ENCODE measurements around the gene IQSEC1.

IQSEC1 gene

DNA sequence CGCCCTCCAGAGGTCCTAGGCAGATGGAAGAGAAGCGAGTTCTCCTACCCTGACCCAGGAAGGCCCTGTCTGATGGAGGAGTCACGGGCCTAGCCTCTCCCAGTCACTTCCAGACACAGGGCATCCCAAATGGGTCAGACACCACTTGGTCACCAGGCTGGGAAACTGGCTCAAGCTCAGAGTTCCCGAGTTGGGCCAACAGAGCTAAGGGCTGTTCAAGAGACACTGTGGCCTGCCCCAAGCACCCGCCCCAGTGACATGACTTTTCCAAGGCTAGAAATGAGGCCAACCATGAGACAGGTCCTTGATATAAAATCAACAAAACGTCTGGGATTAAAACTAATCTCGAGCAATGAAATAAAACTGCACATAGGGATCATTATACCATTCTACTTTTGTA, 113.8 kb downstream of the IQSEC1 start:
- DNase-seq (ENCODE audit: low spot score) = no peak
- TF ChIP-seq, protein P1, sequence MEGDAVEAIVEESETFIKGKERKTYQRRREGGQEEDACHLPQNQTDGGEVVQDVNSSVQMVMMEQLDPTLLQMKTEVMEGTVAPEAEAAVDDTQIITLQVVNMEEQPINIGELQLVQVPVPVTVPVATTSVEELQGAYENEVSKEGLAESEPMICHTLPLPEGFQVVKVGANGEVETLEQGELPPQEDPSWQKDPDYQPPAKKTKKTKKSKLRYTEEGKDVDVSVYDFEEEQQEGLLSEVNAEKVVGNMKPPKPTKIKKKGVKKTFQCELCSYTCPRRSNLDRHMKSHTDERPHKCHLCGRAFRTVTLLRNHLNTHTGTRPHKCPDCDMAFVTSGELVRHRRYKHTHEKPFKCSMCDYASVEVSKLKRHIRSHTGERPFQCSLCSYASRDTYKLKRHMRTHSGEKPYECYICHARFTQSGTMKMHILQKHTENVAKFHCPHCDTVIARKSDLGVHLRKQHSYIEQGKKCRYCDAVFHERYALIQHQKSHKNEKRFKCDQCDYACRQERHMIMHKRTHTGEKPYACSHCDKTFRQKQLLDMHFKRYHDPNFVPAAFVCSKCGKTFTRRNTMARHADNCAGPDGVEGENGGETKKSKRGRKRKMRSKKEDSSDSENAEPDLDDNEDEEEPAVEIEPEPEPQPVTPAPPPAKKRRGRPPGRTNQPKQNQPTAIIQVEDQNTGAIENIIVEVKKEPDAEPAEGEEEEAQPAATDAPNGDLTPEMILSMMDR (conservative IDR thresholded peaks at IDR 0.05; ENCODE audit: low read depth) = no peak
- H3K27ac ChIP-seq = no peak overlapping the region
- ChIA-PET POLR2A (ENCODE audit: low non-redundant PET) (no interaction called here), CTCF (interaction anchor here (0.5 kb wide), 1 partner anchor 13 kb away, joined by 5 read pairs; no protein-coding TSS in a partner anchor)

DNA sequence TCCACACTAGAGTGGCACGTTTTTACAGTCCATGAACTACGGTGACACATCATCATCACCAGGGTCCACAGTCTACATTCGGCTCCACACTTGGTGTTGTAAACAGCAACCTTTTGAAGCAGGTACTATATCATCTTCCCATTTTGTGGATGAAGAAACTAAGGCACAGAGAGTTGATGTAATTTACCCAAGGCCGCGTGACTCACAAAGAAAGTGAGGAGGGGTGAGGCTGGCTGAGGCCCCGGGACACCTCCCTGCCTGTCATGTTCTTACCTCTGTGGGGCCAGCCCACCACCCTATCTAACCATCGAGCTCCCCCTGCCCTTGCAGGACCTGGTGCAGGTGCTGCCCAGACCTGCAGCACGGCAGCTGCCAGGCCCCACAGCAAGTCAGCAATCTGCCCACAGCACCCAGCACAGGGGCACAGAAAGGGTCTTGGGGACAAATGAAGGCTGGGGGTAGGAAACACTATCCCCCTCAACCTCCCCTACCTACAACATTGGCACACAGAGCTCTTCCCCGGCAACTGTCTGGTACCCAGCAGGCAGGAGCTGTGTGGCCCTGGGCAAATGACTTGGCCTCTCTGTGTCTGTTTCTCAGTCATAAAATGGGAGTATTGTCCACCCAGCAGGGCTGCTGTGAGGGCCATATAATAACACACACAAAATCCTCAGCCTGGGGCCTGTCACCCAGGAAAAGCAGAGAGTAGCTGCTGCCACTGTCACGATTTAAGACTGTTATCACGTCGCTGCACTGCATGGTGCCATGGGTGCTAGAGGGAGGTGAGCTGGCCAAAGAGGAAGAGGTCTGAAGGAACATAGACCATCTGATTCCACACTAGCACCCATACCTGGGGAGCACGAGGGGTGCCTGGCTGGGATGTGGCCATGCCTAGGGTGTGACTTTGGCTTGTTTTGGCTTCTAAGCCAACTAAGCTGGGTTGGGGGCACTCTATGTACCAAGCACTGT, 115.1 kb downstream of the IQSEC1 start:
- ChIA-PET CTCF (no interaction called here), POLR2A (ENCODE audit: low non-redundant PET) (no interaction called here)
- TF ChIP-seq, protein P1 (conservative IDR thresholded peaks at IDR 0.05; ENCODE audit: low read depth) = no peak
- H3K27ac ChIP-seq = no peak overlapping the region
- no peak for DNase-seq (ENCODE audit: low spot score)

DNA sequence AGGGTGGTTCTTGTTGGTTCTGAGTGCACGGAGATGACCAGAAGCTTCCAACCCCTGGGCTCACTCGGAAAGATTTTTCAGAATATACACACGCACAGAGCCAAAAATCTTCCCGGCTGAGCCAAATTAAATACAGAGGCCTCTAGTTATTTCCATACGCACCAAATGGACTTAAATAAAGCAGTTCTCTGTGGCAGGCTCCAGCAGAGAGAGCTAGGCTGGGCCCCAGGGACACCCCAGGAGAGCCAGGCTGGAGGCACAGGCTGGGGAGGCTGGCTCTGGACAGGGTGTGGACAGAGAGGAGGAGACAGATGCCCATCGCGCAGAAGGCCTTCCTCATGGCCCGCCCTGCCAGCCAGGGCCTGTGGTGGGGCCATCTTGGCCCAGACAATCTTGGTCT, 115.9 kb downstream of the IQSEC1 start:
- H3K27ac ChIP-seq = no peak overlapping the region
- ChIA-PET POLR2A (ENCODE audit: low non-redundant PET) (no interaction called here), CTCF (no interaction called here)
- TF ChIP-seq, protein P1 (conservative IDR thresholded peaks at IDR 0.05; ENCODE audit: low read depth) = no peak
- no peak for DNase-seq (ENCODE audit: low spot score)

DNA sequence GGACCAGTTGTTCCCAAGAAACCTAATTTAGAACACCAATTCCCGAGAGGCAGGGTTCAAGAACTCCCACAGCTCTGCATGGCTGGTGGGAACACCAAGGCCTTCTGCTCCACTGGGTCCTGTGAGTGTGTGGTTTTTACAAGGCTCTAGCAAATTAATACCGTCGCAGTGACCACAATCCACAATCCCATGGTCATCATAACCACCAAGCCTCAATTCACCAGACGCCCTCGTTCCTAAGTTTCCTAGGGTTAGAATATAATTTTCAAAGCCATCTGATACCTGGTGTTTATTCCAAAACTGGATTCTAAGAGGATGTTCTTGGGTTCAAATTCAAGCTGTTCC, 116.9 kb downstream of the IQSEC1 start:
- no peak overlapping the region for H3K27ac ChIP-seq
- DNase-seq (ENCODE audit: low spot score) = no peak
- POLR2A ChIA-PET (ENCODE audit: low non-redundant PET) = no interaction called here
- TF ChIP-seq, protein P1 (conservative IDR thresholded peaks at IDR 0.05; ENCODE audit: low read depth) = no peak
- CTCF ChIA-PET = no interaction called here

DNA sequence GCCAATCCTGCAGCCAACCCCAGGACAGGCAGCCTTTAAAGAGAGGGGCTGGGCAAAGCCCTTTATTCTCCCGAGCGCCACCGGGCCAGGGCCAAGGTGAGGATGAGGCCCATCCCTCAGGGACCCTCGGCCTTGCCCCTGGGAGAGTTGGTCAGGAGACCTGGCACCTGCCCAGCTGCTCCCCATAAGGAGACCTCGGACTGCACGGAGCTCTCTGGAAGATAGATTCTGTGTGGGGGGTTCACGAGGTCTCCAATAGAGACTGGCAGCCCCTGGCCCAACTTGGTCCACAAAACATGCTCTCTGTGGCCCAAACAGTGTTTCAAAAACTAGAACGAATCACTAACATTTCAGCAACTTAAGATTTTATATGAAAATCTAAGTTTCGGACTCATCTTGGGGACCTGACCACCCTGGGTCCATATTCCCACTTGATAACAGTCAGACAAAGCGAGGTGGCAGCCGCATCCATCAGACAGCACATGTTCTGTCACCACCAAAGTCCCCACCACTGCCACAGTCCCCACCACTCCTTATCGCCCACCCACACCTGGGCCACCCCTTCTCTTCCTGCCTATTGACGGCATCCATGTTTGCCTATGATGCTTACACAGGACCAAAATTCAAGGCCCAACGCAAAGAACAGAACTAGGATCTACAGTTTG, 117.4 kb downstream of the IQSEC1 start:
- POLR2A ChIA-PET (ENCODE audit: low non-redundant PET) = no interaction called here
- peak overlapping the region; percentile 61 for H3K27ac ChIP-seq
- TF ChIP-seq, protein P1 (conservative IDR thresholded peaks at IDR 0.05; ENCODE audit: low read depth) = no peak
- DNase-seq (ENCODE audit: low spot score) = no peak
- CTCF ChIA-PET = interaction anchor here (0.5 kb wide), 1 partner anchor 34 kb away, joined by 4 read pairs; no protein-coding TSS in a partner anchor

DNA sequence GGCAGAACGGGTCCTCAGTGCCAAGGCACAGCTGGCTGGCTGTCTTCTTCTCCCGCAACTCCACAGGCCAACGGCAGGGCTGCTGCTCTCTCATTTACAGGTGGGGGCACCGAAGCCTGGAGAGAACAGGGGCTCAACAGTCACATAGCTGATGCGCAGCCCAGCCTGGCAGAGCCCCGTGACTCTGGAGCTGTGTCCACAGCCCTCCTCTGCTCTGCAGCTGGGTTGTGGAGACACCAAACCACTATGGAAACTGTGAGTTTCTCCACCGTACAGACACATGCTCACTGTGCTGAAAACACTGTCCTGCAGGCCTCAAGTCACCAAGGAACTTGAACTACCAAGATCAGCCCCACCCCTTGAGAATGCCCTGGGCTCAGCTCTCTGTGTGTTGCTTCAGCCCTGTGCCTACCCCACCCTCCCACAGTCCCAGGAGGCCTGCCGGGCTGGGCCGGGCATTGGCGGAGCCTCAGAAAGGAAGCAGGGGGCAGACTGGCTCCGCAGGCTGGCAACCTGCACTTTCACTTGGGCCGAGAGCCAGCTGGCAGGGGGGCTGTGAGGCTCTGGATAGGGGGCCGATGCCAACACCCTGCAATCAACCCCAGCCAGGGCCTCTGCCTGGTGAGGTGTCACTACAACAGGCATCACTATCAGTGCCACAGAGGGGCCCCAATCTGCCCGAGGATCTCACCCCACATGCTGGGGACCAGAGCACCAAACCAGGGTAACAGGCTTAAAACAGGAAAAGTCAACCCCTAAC, 118.2 kb downstream of the IQSEC1 start:
- CTCF ChIA-PET = interaction anchor here (0.5 kb wide), 1 partner anchor 35 kb away, joined by 4 read pairs; no protein-coding TSS in a partner anchor

More for the DNA sequence above, 118.2 kb downstream of the IQSEC1 start:
- DNase-seq (ENCODE audit: low spot score) = peak; percentile 26
- POLR2A ChIA-PET (ENCODE audit: low non-redundant PET) = no interaction called here
- TF ChIP-seq, protein P1 (conservative IDR thresholded peaks at IDR 0.05; ENCODE audit: low read depth) = no peak
- H3K27ac ChIP-seq = peak overlapping the region; percentile 61
